Measurements from ENCODE around the gene GPC3. TPM values are rescaled to one million over a fixed set of nuclear protein-coding genes. Genes with fewer than 3 reads are reported as not detected.
"Not testable (repeated sequence)": the region's sequence is repeated elsewhere in the genome, so short reads cannot be mapped to it uniquely, and the experiment has no call there.

GPC3 gene
- total and polyA plus RNA-seq, 7 donors = 0.43 to 2.3 (median 1.4) TPM

DNA sequence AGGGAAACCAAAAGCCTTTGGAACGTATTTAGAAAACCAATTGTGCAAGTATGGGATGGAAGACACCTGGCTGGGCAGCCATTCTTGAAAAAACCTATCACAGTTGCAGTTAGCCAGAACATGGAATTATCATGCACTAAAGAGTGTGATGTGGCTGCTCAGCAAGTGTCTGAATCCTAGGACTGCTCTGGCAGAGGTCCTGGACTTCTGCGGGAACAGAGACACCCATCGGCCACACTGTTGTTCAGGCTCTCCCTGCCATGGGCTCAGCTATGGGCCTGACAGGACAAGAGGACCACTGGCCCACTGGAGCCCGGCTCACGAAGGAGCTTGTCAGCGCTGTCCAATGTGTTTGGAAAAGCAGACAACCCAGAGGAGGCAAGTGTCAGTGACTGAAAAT, 454.4 kb downstream of the GPC3 start:
- WGBS, 3 donors = 47 to 74% (median 59%) methylated on average over 6 of the region's 6 CpGs
- no peak overlapping the region for H3K4me3 ChIP-seq
- H3K36me3 ChIP-seq (ENCODE audit: insufficient read depth in 1 of 2, low read depth in 1 of 2) = no peaks in the 10 kb centered on the region
- H3K27ac ChIP-seq = no peak overlapping the region
- intact Hi-C loops (cut with DNase I) = loop anchor here in 1 of 2 donors (10.0 kb wide), 1 partner anchor 116 kb away; the partner anchor contains the start of gene GPC4
- H3K27me3 ChIP-seq (ENCODE audit: insufficient read depth in 3 of 3, low read length in 2 of 3) = peaks cover 0 to 4% (median 0%) of the 10 kb centered on the region in 3 donors
- H3K4me1 ChIP-seq = no peaks in the 10 kb centered on the region
- H3K9me3 ChIP-seq = no peaks in the 10 kb centered on the region
- TF ChIP-seq, protein P1, sequence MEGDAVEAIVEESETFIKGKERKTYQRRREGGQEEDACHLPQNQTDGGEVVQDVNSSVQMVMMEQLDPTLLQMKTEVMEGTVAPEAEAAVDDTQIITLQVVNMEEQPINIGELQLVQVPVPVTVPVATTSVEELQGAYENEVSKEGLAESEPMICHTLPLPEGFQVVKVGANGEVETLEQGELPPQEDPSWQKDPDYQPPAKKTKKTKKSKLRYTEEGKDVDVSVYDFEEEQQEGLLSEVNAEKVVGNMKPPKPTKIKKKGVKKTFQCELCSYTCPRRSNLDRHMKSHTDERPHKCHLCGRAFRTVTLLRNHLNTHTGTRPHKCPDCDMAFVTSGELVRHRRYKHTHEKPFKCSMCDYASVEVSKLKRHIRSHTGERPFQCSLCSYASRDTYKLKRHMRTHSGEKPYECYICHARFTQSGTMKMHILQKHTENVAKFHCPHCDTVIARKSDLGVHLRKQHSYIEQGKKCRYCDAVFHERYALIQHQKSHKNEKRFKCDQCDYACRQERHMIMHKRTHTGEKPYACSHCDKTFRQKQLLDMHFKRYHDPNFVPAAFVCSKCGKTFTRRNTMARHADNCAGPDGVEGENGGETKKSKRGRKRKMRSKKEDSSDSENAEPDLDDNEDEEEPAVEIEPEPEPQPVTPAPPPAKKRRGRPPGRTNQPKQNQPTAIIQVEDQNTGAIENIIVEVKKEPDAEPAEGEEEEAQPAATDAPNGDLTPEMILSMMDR (IDR thresholded peaks at IDR 0.05) = no peak
- no peak for ATAC-seq
- no peak for DNase-seq

DNA sequence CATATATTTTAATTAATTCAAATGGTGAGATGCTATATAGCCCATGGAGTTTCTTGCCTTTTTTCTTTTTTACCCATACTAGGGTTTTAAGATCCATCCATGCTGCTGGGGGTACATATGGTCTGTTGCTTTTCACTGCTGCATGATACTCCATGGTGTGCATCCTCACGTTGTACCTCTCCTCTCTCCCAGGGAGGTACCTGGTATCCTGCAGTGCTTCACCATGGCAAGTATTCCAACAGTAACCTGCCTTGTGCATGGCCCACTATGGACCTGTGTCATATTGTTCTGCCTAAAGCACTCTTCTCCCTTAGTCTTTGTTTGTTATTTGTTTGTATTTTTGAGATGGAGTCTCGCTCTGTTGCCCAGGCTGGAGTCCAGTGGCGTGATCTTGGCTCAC, 455.8 kb downstream of the GPC3 start:
- ATAC-seq (no peak), DNase-seq (no peak)
- H3K4me3 ChIP-seq = no peak overlapping the region
- TF ChIP-seq, protein P1 (IDR thresholded peaks at IDR 0.05) = no peak
- 85 to 97% (median 96%) methylated on average over 3 of the region's 3 CpGs for WGBS, 3 donors
- no peaks in the 10 kb centered on the region for H3K4me1 ChIP-seq
- intact Hi-C loops (cut with DNase I) = loop anchor here in 1 of 2 donors (10.0 kb wide), 1 partner anchor 115 kb away; the partner anchor contains the start of gene GPC4
- no peaks in the 10 kb centered on the region for H3K9me3 ChIP-seq
- H3K36me3 ChIP-seq (ENCODE audit: insufficient read depth in 1 of 2, low read depth in 1 of 2) = no peaks in the 10 kb centered on the region
- H3K27me3 ChIP-seq (ENCODE audit: insufficient read depth in 3 of 3, low read length in 2 of 3) = no peaks in the 10 kb centered on the region
- H3K27ac ChIP-seq = no peak overlapping the region

DNA sequence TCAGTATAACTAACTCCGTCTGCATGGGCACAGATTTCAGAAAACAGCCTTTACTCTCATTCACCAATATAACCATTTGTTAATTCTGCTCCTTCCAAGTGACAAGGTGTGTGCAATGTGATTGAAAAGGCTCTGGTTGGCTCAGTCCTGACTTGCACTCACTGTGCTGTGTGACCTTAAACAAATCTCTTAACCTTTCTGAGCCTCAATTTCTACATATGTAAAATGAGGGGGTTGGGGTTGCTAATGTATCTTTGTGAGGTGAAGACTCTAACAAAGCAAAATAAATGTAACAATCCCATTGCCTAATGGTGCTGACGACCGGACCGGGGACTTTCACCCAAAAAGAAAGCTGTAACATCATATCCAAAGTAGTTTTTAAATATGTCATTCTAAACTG, 457.6 kb downstream of the GPC3 start:
- H3K27ac ChIP-seq = no peak overlapping the region
- no peak overlapping the region for H3K4me3 ChIP-seq
- 83 to 87% (median 86%) methylated on average over 4 of the region's 4 CpGs for WGBS, 3 donors
- ATAC-seq (no peak), DNase-seq (no peak)
- intact Hi-C loops (cut with DNase I) = loop anchor here in 1 of 2 donors (10.0 kb wide), 1 partner anchor 113 kb away; the partner anchor contains the start of gene GPC4
- H3K9me3 ChIP-seq = no peaks in the 10 kb centered on the region
- H3K36me3 ChIP-seq (ENCODE audit: insufficient read depth in 1 of 2, low read depth in 1 of 2) = no peaks in the 10 kb centered on the region
- TF ChIP-seq, protein P1 (IDR thresholded peaks at IDR 0.05) = no peak
- peaks cover 5% of the 10 kb centered on the region for H3K4me1 ChIP-seq
- no peaks in the 10 kb centered on the region for H3K27me3 ChIP-seq (ENCODE audit: insufficient read depth in 3 of 3, low read length in 2 of 3)

DNA sequence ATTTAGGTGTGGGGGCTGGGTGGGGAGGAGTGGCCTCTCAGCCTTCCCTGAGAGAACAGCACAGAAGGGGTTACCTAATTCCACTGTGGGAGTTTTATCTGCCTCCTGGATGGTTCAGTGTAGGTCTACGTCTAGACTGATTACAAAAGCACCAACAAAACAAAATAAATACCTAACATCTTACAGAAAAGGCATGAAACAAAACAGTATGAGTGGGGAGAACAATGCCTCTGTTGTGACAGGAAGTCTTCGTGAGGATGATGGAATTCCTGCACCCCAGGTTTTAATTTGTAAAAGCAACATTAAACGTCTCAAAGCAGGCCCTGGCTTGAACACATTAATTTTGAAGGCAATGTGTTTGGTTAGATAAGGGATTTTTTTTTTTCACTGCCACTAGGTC, 458.0 kb downstream of the GPC3 start:
- no peak for ATAC-seq
- TF ChIP-seq, protein P1 (IDR thresholded peaks at IDR 0.05) = no peak
- H3K27ac ChIP-seq = no peak overlapping the region
- no peaks in the 10 kb centered on the region for H3K27me3 ChIP-seq (ENCODE audit: insufficient read depth in 3 of 3, low read length in 2 of 3)
- DNase-seq = no peak
- H3K4me1 ChIP-seq = peaks cover 5% of the 10 kb centered on the region
- H3K4me3 ChIP-seq = no peak overlapping the region
- H3K9me3 ChIP-seq = no peaks in the 10 kb centered on the region
- no peaks in the 10 kb centered on the region for H3K36me3 ChIP-seq (ENCODE audit: insufficient read depth in 1 of 2, low read depth in 1 of 2)
- intact Hi-C loops (cut with DNase I) = loop anchor here in 1 of 2 donors (10.0 kb wide), 1 partner anchor 113 kb away; the partner anchor contains the start of gene GPC4
- 53 to 66% (median 61%) methylated on average over 3 of the region's 3 CpGs for WGBS, 3 donors

DNA sequence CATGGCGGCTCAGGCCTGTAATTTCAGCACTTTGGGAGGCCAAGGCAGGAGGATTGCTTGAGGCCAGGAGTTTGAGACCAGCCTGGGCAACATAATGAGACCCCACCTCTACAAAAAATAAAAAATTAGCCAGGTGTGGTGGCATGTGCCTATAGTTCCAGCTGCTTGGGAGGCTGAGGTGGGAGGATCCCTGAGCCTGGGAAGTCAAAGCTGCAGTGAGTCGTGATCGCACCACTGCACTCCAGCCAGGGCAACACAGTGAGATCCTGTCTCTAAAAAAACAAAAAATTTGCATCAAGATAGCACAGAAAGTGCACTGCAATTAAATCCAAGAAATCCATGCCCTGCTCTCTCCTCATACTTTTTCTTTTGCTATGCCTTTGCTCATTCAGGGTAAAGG, 458.6 kb downstream of the GPC3 start:
- not testable (repeated sequence) for H3K27ac ChIP-seq; H3K4me1 ChIP-seq; DNase-seq; H3K4me3 ChIP-seq; H3K36me3 ChIP-seq (ENCODE audit: insufficient read depth in 1 of 2, low read depth in 1 of 2); H3K27me3 ChIP-seq (ENCODE audit: insufficient read depth in 3 of 3, low read length in 2 of 3); H3K9me3 ChIP-seq; ATAC-seq
- intact Hi-C loops (cut with DNase I) = loop anchor here in 1 of 2 donors (10.0 kb wide), 1 partner anchor 112 kb away; the partner anchor contains the start of gene GPC4
- 93 to 100% (median 94%) methylated on average over 3 of the region's 3 CpGs for WGBS, 3 donors
